H1 (cell line): ENCODE results near the gene PDCD6IP. TPM values are rescaled to one million over a fixed set of nuclear protein-coding genes. Genes with fewer than 3 reads are reported as not detected.

ENCODE experiments used
- CTCF ChIA-PET: fragments of 300-600 bp; sonication (Branson Sonifier 250); formaldehyde crosslinking; loops from one replicate; lab custom pipeline; 2021; ENCODE audit not compliant: partially characterized antibody; lab: Charles Lee
- POLR2A ChIA-PET: fragments of 300-600 bp; sonication (Branson Sonifier 250); formaldehyde crosslinking; loops from one replicate; lab custom pipeline; 2021; ENCODE audit warnings: inconsistent platforms; ENCODE audit not compliant: partially characterized antibody; lab: Charles Lee
- DNase-seq, 2 experiments: peaks; one replicate each; pipeline versions ENCODE4 v3.0.0 to v3.0.0-alpha.2; 2010 to 2022; ENCODE audit warnings: low spot score in 2 of 2, low read depth in 1 of 2, mixed read lengths in 1 of 2
- FAIRE-seq: peaks from 2 replicates; lab custom pipeline; 2011; peaks lifted over from hg19 to GRCh38; lab: Jason Lieb, UNC
- H2AFZ ChIP-seq: 2 replicates; pipeline ENCODE4 v1.8.1; 2012; ENCODE audit warnings: low read length, inconsistent platforms
- H2AK5ac ChIP-seq: 2 replicates; pipeline ENCODE4 v1.6.1; 2013; ENCODE audit warnings: low read depth, low read length
- H2BK120ac ChIP-seq: replicated peaks from 2 replicates; pipeline ENCODE3; 2013; ENCODE audit warnings: low read depth, low read length, inconsistent platforms
- H2BK12ac ChIP-seq: 2 replicates; pipeline ENCODE4 v1.6.1; 2013; ENCODE audit warnings: low read depth, low read length
- H2BK15ac ChIP-seq: 2 replicates; pipeline ENCODE4 v1.6.1; 2013; ENCODE audit warnings: low read length
- H2BK20ac ChIP-seq: 2 replicates; pipeline ENCODE4 v1.6.1; 2013; ENCODE audit warnings: low read length
- H2BK5ac ChIP-seq: 2 replicates; pipeline ENCODE4 v1.6.1; 2013; ENCODE audit warnings: low read depth, low read length
- H3K14ac ChIP-seq: 2 replicates; pipeline ENCODE4 v1.6.1; 2013; ENCODE audit warnings: inconsistent platforms; ENCODE audit not compliant: insufficient read length
- H3K18ac ChIP-seq: 2 replicates; pipeline ENCODE4 v1.6.1; 2013; ENCODE audit warnings: low read length; ENCODE audit errors: extremely low read depth
- H3K23ac ChIP-seq: 2 replicates; pipeline ENCODE4 v1.6.1; 2013; ENCODE audit warnings: inconsistent platforms; ENCODE audit not compliant: insufficient read length
- H3K23me2 ChIP-seq: 2 replicates; pipeline ENCODE4 v1.6.1; 2013; ENCODE audit warnings: low read depth, low read length
- H3K27ac ChIP-seq: 2 replicates; pipeline ENCODE4 v1.6.1; 2011; ENCODE audit warnings: low read depth, low read length, inconsistent platforms
- H3K27me3 ChIP-seq, 4 experiments: replicated peaks in 1 of 4; 1 replicate in 1 of 4; 2 replicates in 3 of 4; pipeline versions ENCODE4 v1.6.1 to v1.8.1; 2011 to 2013; ENCODE audit warnings: low read length in 3 of 4, mild to moderate bottlenecking in 3 of 4, inconsistent platforms in 2 of 4, mixed read lengths in 2 of 4, moderate library complexity in 1 of 4; ENCODE audit not compliant: control insufficient read depth in 3 of 4, insufficient read depth in 3 of 4; ENCODE audit errors: extremely low read depth in 1 of 4
- H3K36me3 ChIP-seq, 4 experiments: 2 replicates each; pipeline versions ENCODE4 v1.6.1 to v1.8.1; 2011 to 2013; ENCODE audit warnings: mild to moderate bottlenecking in 4 of 4, low read length in 3 of 4, moderate library complexity in 2 of 4, control low read depth in 1 of 4, inconsistent platforms in 1 of 4; ENCODE audit not compliant: insufficient read depth in 4 of 4, control insufficient read depth in 2 of 4
- H3K4ac ChIP-seq: replicated peaks from 2 replicates; pipeline ENCODE3; 2013; ENCODE audit warnings: low read length, low read depth, mixed read lengths, inconsistent platforms; ENCODE audit not compliant: insufficient read length
- H3K4me1 ChIP-seq, 4 experiments: replicated peaks in 1 of 4; 1 replicate in 1 of 4; 2 replicates in 3 of 4; pipeline versions ENCODE4 v1.6.1 to v1.8.1; 2011 to 2013; ENCODE audit warnings: low read length in 3 of 4, inconsistent platforms in 2 of 4, mixed read lengths in 1 of 4; ENCODE audit not compliant: insufficient read depth in 4 of 4, control insufficient read depth in 3 of 4
- H3K4me2 ChIP-seq, 2 experiments: 2 replicates each; pipeline versions ENCODE4 v1.6.1 to v1.8.1; 2011 to 2013; ENCODE audit warnings: low read depth in 2 of 2, low read length in 2 of 2, control low read depth in 1 of 2, inconsistent platforms in 1 of 2, mild to moderate bottlenecking in 1 of 2; ENCODE audit not compliant: insufficient read depth in 1 of 2
- H3K4me3 ChIP-seq, 4 experiments: fragments of 200-600, 300-600 bp in 1 of 4; sonication (generic), shearing (Covaris generic), sonication (Bioruptor Twin) in 1 of 4; 2 replicates each; pipeline versions ENCODE4 v1.5.1 to v1.8.1; 2011 to 2016; ENCODE audit warnings: low read length in 4 of 4, low read depth in 3 of 4, control low read depth in 2 of 4, inconsistent platforms in 2 of 4, mild to moderate bottlenecking in 2 of 4, mixed read lengths in 1 of 4, moderate library complexity in 1 of 4; ENCODE audit not compliant: insufficient read depth in 2 of 4; ENCODE audit errors: extremely low read depth in 1 of 4
- H3K56ac ChIP-seq: replicated peaks from 2 replicates; pipeline ENCODE3; 2013; ENCODE audit warnings: low read depth, mild to moderate bottlenecking, mixed read lengths, low read length, inconsistent platforms; ENCODE audit not compliant: insufficient read length
- H3K79me1 ChIP-seq: 2 replicates; pipeline ENCODE4 v1.6.1; 2013; ENCODE audit warnings: low read depth, low read length, control low read depth
- H3K79me2 ChIP-seq, 2 experiments: 2 replicates each; pipeline versions ENCODE4 v1.6.1 to v1.8.1; 2012 to 2013; ENCODE audit warnings: low read length in 2 of 2, mild to moderate bottlenecking in 2 of 2, inconsistent platforms in 1 of 2; ENCODE audit not compliant: insufficient read depth in 2 of 2, control insufficient read depth in 1 of 2
- H3K9ac ChIP-seq, 4 experiments: replicated peaks in 1 of 4; 1 replicate in 1 of 4; 2 replicates in 3 of 4; pipeline versions ENCODE4 v1.6.1 to v1.8.1; 2011 to 2013; ENCODE audit warnings: low read depth in 3 of 4, low read length in 3 of 4, control low read depth in 2 of 4, mild to moderate bottlenecking in 2 of 4, moderate library complexity in 2 of 4, inconsistent platforms in 1 of 4; ENCODE audit errors: extremely low read depth in 1 of 4
- H3K9me3 ChIP-seq, 2 experiments: 2 replicates each; pipeline versions ENCODE4 v1.6.1 to v1.8.1; 2012 to 2013; ENCODE audit warnings: mild to moderate bottlenecking in 2 of 2, moderate library complexity in 2 of 2, control low read depth in 1 of 2, inconsistent platforms in 1 of 2, low read depth in 1 of 2, low read length in 1 of 2, mixed read lengths in 1 of 2; ENCODE audit not compliant: insufficient read depth in 2 of 2
- H4K20me1 ChIP-seq, 2 experiments: replicated peaks in 1 of 2; 2 replicates each; pipeline versions ENCODE3 to v1.8.1; 2011 to 2013; ENCODE audit warnings: inconsistent platforms in 2 of 2, low read length in 2 of 2, mild to moderate bottlenecking in 1 of 2; ENCODE audit not compliant: insufficient read depth in 2 of 2, control insufficient read depth in 1 of 2
- H4K5ac ChIP-seq: 2 replicates; pipeline ENCODE4 v1.6.1; 2013; ENCODE audit warnings: low read length, low read depth, mixed read lengths, inconsistent platforms; ENCODE audit not compliant: insufficient read length
- H4K8ac ChIP-seq: 2 replicates; pipeline ENCODE4 v1.8.0; 2013; ENCODE audit warnings: mild to moderate bottlenecking, moderate library complexity, low read length, inconsistent platforms; ENCODE audit not compliant: insufficient read depth; ENCODE audit errors: extremely low read depth
- H4K91ac ChIP-seq: replicated peaks from 2 replicates; pipeline ENCODE3; 2013; ENCODE audit warnings: low read length, mixed read lengths, inconsistent platforms; ENCODE audit not compliant: insufficient read length
- BACH1 ChIP-seq: IDR thresholded peaks from 2 replicates; pipeline ENCODE4 v1.6.1; 2012; ENCODE audit warnings: low read length, improper control_type of control experiment
- BCL11A ChIP-seq, 2 experiments: IDR thresholded peaks; one replicate each; pipeline ENCODE4 v1.6.1; 2011; ENCODE audit warnings: low read depth in 2 of 2, low read length in 2 of 2, mild to moderate bottlenecking in 2 of 2
- CHD1 ChIP-seq: IDR thresholded peaks from 2 replicates; pipeline ENCODE4 v1.6.1; 2012; ENCODE audit warnings: low read depth, low read length, improper control_type of control experiment
- HDAC6 ChIP-seq: IDR thresholded peaks from one replicate; pipeline ENCODE4 v1.7.1; 2012; ENCODE audit warnings: low read depth, mild to moderate bottlenecking, inconsistent platforms, low read length, moderate library complexity
- JUN ChIP-seq: IDR thresholded peaks from 2 replicates; pipeline ENCODE4 v1.6.1; 2011; ENCODE audit warnings: low read depth, mild to moderate bottlenecking, improper control_type of control experiment, low read length
- NANOG ChIP-seq: IDR thresholded peaks from 2 replicates; pipeline ENCODE4 v1.6.1; 2011; ENCODE audit warnings: low read length, low read depth, mild to moderate bottlenecking, inconsistent platforms; ENCODE audit not compliant: insufficient read depth, poor library complexity, severe bottlenecking
- NRF1 ChIP-seq: IDR thresholded peaks from 2 replicates; pipeline ENCODE4 v1.6.1; 2011; ENCODE audit warnings: mild to moderate bottlenecking, low read depth, low read length, improper control_type of control experiment
- SP2 ChIP-seq: IDR thresholded peaks from 2 replicates; pipeline ENCODE4 v1.6.1; 2012; ENCODE audit warnings: mild to moderate bottlenecking, low read length, inconsistent platforms
- SUZ12 ChIP-seq: fragments of 200-600 bp; sonication (generic); IDR thresholded peaks from 2 replicates; pipeline ENCODE4 v1.6.1; 2012; ENCODE audit warnings: mild to moderate bottlenecking, inconsistent platforms, low read length, moderate library complexity, mixed read lengths
- TEAD4 ChIP-seq: IDR thresholded peaks from 2 replicates; pipeline ENCODE4 v1.6.1; 2012; ENCODE audit warnings: low read depth, low read length, inconsistent platforms, mixed read lengths
- YY1 ChIP-seq: IDR thresholded peaks from 2 replicates; pipeline ENCODE4 v1.6.1; 2011; ENCODE audit warnings: low read depth, mild to moderate bottlenecking, low read length
- ZNF274 ChIP-seq: IDR thresholded peaks from 2 replicates; pipeline ENCODE4 v1.7.0; 2012; ENCODE audit warnings: low read length, borderline replicate concordance; ENCODE audit errors: extremely low read depth
- WGBS, 2 experiments: shearing (Covaris generic) in 1 of 2; methylation state at CpG; one replicate each; pipeline versions ENCODE4 v1.1.6 to v1.1.7; 2013 to 2015; ENCODE audit warnings: low lambda C conversion rate in 2 of 2, mixed read lengths in 2 of 2, inconsistent platforms in 1 of 2, low coverage in 1 of 2, missing lambda C conversion rate in 1 of 2; ENCODE audit not compliant: insufficient replicate concordance in 2 of 2, insufficient coverage in 1 of 2, insufficient read length in 1 of 2; ENCODE audit errors: extremely low coverage in 1 of 2, missing lambda C conversion rate in 1 of 2; 5-methylcytosine and 5-hydroxymethylcytosine counted together
- polyA plus RNA-seq, 7 experiments: library from polyadenylated mRNA; depleted of rRNA in 3 of 7; stranded (reverse) in 5 of 7; unstranded in 2 of 7; fragments of >200 nt in 5 of 7; fragments of 200-250 nt in 2 of 7; gene quantifications; 1 replicate in 5 of 7; 2 replicates in 1 of 7; 4 replicates in 1 of 7; pipeline versions ENCODE4 v1.2.1 to v1.2.3, GENCODE V29; 2011 to 2013; ENCODE audit warnings: missing spikeins in 2 of 7, mixed read lengths in 2 of 7
- total RNA-seq: library from RNA; stranded (reverse); fragmentation: NEBNext Ultra II Directional; extraction: Animal tissue kit (Norgen Biotek cat#: 25700); gene quantifications from 2 replicates; pipeline ENCODE4 v1.2.1, GENCODE V29; 2021
- TF ChIP-seq, protein P1 (sequence below): IDR thresholded peaks from 2 replicates; pipeline ENCODE4 v1.6.1; 2011; ENCODE audit warnings: low read length, improper control_type of control experiment

PDCD6IP gene
- total and polyA plus RNA-seq, 2 of the 8 experiments (the other 6 are each of a cell fraction or from before 2014, with no cell fraction given), result 61.7 to 155 TPM

DNA sequence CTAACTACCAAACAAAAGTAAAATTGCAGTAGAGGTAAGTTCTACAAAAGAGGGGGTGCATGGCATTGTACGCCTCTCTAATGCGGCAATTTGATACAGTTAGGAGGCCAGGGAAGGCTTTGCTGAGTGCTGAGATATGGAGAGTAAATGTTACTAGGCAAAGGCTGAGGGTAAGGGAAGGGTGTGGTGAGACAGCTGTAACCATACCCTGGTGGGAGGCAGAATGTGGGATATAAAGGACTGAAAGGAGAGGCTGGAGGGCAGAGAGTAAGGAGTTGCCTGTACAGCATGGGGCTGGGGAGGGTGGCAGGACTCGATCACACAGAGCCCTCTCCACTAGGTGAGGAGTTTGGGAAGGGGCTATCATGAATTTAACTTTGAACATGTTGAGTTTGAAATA, 106.3 kb downstream of the PDCD6IP start:
- CTCF ChIA-PET, result no interaction called here
- Histone ChIP-seq H3K4me2 (no peak overlapping the region), H3K9ac (no peak overlapping the region; a peak in 1 of 7 replicates), H3K23me2 (peaks cover 2% of the 10 kb centered on the region; the same call in 1 of the 2 replicates), H3K18ac (no peak overlapping the region), H2BK5ac (no peak overlapping the region), H2BK120ac (no peak overlapping the region), H3K23ac (no peak overlapping the region), H2BK12ac (no peak overlapping the region), H3K9me3 (no peaks in the 10 kb centered on the region), H2AK5ac (no peak overlapping the region), H3K56ac (no peak overlapping the region), H4K91ac (no peak overlapping the region), H3K79me1 (no peaks in the 10 kb centered on the region), H4K5ac (no peak overlapping the region), H3K79me2 (no peaks in the 10 kb centered on the region), H3K4me1 (no peaks in the 10 kb centered on the region), H3K36me3 (no peaks in the 10 kb centered on the region), H3K14ac (no peak overlapping the region), H3K27me3 (no peaks in the 10 kb centered on the region), H3K4ac (no peak overlapping the region), H2BK20ac (no peak overlapping the region), H3K27ac (no peak overlapping the region), H3K4me3 (no peak overlapping the region), H4K20me1 (no peaks in the 10 kb centered on the region), H2AFZ (no peak overlapping the region), H2BK15ac (no peak overlapping the region), H4K8ac (no peak overlapping the region)
- WGBS, 2 experiments, result 97% methylated on average over 3 of the region's 3 CpGs; no CpG with 5 or more reads in 1 of the 2 experiments
- FAIRE-seq (no peak), DNase-seq (no peak)
- TF ChIP-seq HDAC6 (no peak), JUN (no peak), SP2 (no peak), NANOG (no peak), BCL11A (IDR thresholded peaks at IDR 0.05; ENCODE audit: low read depth in 2 of 2, low read length in 2 of 2) (no peak), NRF1 (no peak), BACH1 (no peak), SUZ12 (no peak), YY1 (no peak), ZNF274 (no peak), CHD1 (no peak), TEAD4 (no peak)
- TF ChIP-seq, protein P1, sequence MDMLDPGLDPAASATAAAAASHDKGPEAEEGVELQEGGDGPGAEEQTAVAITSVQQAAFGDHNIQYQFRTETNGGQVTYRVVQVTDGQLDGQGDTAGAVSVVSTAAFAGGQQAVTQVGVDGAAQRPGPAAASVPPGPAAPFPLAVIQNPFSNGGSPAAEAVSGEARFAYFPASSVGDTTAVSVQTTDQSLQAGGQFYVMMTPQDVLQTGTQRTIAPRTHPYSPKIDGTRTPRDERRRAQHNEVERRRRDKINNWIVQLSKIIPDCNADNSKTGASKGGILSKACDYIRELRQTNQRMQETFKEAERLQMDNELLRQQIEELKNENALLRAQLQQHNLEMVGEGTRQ, result no peak
- POLR2A ChIA-PET, result no interaction called here
